Right lobe of liver (tissue), 4 donors: ENCODE data around the gene CYP46A1.

Experiments used
- POLR2A ChIP-seq: fragments of 450-650 bp; IDR thresholded peaks from one replicate; pipeline ENCODE4 v1.6.1; 2017; ENCODE audit warnings: antibody characterized with exemption, mild to moderate bottlenecking
- TF ChIP-seq, protein P1 (sequence below), 4 donors: fragments of 200-600 bp in 3 of 4; fragments of 450-650 bp in 1 of 4; IDR thresholded peaks; one replicate each; pipeline versions ENCODE4 v1.5.1 to v1.8.0; 2016 to 2022; ENCODE audit warnings: antibody characterized with exemption in 4 of 4, mild to moderate bottlenecking in 2 of 4
- donor health status: DM: no; HTN: no; CAD: no.
- donor health status: DM: no; HTN: no; CAD: no.
- donor health status: DM: no; HTN: yes; CAD: no.

DNA sequence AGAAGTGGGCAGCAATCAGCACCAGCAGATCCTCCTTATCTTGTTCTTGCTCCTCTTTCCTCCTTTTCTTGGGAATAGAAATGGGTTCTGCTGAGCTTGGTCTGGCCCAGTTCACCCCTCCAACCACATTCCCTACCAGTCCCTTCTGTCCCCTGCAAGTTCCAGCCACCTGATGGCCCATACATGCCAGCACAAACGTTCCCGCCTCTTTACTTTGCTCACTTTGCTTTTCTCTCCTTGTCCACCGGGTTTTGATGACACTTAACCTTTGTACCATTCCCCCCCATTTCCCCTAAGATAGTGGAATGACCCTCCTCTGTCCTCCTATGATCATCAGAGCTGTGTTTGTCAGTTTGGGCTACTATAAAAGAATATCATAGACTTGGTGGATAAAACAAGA, 85.7 kb downstream of the CYP46A1 start:
- TF ChIP-seq, protein P1, sequence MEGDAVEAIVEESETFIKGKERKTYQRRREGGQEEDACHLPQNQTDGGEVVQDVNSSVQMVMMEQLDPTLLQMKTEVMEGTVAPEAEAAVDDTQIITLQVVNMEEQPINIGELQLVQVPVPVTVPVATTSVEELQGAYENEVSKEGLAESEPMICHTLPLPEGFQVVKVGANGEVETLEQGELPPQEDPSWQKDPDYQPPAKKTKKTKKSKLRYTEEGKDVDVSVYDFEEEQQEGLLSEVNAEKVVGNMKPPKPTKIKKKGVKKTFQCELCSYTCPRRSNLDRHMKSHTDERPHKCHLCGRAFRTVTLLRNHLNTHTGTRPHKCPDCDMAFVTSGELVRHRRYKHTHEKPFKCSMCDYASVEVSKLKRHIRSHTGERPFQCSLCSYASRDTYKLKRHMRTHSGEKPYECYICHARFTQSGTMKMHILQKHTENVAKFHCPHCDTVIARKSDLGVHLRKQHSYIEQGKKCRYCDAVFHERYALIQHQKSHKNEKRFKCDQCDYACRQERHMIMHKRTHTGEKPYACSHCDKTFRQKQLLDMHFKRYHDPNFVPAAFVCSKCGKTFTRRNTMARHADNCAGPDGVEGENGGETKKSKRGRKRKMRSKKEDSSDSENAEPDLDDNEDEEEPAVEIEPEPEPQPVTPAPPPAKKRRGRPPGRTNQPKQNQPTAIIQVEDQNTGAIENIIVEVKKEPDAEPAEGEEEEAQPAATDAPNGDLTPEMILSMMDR (IDR thresholded peaks at IDR 0.05): no peak
- TF ChIP-seq POLR2A: no peak
